GM19043 (cell line): ENCODE results near the gene COL4A1.

ENCODE experiments used
- ATAC-seq: cut with Tn5 transposase; IDR thresholded peaks from one replicate; pipeline ENCODE4 v1.9.1; 2021; ENCODE audit warnings: low read depth; ENCODE audit not compliant: unreplicated experiment

COL4A1 gene

DNA sequence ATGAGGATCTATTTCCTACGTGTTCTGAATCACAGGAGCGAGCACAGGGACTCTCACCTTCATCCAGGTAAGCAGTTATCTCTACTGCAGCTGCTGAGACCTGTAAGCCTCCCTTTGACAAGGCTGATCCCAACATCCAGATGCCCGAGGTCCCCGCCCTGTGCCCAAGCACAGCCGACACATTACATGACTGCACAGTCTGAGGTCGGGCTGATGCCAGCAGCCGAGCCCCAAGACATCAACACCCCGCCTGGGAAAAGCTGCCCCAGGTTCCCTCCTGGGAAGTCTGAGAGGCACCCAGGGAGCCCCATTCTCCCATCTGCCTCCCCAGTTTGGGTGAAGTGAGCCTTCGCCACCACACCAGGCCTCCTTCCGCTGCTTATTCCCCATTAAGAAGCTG is 95.9 kb downstream of the COL4A1 start:
- no peak for ATAC-seq

DNA sequence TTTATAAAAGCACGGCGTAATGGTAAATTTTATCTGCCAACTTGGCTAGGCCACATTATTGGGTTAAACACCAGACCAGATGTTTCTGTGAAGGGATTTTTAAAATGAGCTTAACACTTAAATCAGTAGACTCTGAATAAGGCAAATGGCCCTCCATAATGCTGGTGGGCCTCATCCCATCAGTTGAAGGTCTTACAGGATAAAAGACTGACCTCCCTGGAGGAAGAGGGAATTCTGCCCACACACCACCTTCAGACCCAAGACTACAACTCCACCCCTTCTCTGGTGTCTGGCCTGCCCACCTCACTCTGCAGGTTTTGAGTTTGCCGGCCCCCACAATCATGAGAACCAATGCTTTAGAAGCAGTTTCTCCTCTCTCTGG is 96.4 kb downstream of the COL4A1 start:
- no peak for ATAC-seq

DNA sequence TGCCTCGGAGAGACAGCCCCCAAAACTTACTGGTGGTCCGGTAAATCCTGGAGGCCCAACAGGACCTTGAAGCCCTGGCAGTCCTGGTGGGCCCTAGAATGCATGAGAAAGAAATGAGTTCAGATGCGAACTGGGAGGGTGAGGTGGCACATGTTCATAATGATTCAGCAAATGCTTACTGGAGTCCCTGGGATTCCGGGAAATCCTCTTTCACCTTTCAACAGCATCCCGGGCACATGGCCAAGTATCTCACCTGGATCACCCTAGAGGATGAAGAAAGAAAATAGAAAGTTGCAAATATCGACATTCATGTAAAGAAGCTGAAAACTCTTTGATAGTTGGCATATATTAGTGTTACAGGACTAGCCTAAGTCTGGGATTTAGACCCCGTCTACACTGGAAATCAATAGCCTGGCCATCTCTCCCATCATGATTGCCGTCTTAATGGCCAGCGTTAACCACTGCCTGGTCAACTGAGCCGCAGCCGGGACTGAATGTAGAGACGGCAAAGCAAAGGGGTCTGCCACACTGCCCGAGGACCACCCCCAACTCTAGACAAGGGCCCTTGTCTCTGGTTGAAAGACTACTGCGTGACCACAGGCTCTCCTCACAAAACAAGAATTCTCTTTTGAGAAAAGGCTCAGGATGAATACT is 96.9 kb downstream of the COL4A1 start:
- no peak for ATAC-seq

GRCh38 chr13:110208116-110208515 is 98.8 kb downstream of the COL4A1 start:
- no peak for ATAC-seq

GRCh38 chr13:110206996-110207395 is 100.0 kb downstream of the COL4A1 start:
- no peak for ATAC-seq

DNA sequence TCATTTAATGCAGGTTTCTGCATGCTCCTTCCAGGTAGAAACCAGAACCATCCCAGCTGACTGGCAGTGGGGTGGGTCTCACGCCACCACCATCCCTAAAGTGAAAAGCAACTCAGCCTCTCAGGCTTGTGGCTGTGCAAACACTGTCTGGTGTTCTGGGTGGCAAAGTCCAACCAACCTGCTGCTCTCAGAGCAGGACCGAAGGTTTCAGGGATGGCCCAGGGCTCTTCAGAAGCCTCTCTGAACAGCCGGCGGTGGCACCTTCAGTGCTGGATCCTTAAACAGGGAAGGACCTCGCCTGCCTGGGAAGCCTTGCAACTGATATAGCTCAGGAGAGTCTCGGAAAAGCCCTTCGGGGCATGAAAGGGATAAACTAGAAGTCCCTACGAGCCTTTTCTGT is 100.8 kb downstream of the COL4A1 start:
- no peak for ATAC-seq

- no peak for ATAC-seq
These were observed 105.8 kb downstream of the COL4A1 start for GRCh38 chr13:110201114-110201513.

- ATAC-seq = no peak
These were observed 106.6 kb downstream of the COL4A1 start for GRCh38 chr13:110200276-110200870.

DNA sequence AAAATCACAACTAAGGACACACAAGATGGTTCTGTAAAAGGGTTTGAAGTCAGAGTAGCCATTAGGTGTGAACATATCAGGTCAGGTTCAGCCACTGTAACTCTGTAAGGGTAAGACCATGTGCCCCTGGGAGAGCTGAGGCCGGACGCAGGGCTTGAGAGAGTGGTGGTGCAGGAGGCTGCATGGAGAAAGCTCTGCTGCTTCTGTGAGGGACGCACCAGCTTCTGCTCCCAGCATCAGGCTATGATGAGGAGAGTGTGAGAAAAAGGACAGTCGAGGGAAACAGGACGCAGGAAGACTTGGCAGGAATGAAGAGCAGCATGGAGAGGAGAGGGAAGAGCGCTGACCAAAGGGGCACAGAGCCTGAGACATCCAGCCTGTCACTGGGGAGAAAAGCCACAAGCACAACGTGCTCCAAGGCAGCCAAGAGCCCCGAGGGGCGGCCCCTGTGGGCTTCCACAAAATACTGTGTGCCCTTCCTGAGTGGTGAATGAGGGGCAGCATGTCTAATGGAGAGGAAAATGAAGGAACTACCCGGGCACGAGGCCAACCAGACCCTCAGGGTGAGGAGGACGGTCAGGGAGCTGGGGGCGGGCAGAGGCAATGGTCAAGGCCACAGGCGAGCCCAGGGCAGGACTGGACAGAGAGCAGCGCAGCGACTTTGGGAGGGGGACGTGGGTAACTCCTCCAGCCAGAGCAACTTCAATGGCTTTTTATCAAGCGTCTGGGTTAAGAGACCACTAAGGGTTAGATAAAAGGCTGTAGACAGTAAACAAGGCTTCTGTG is 107.7 kb downstream of the COL4A1 start:
- ATAC-seq = no peak

DNA sequence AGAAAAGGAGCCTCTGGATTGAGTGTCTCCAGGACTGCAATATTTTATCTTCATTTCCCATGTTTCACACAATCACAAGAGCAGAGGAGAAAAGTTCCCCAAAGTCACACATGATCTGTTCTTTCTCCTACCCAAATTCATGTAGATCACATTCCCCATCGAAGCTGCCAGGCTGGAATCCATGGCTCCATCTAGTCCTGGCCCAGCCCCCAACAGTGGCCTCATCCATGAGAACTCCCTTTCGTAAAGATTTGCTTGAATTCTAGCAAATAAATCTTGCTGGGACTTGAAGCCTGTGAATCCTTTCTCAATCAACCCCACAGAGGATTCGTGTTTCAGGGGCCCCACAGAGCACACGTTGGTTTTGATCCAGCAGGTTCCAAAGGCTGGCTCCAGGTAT is 109.5 kb downstream of the COL4A1 start:
- ATAC-seq = no peak

DNA sequence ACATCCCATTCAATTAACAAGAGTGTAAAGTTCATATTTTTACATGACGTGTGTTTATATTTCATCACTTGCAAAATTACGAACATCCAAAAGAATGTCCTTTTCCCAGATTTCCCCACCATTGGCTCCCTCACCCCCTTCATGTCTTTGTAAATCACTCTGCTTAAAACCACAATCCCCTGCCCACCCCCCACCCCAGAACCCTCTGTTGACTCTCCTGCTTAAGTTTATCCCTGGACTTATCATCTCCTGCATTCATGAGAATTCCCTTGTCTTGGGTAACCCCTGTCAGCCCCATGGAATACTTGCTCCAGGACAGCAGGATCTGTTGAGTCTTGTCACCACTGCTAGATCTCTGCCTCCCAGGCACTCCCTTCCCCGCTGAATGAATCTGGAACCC is 109.9 kb downstream of the COL4A1 start:
- ATAC-seq = no peak

DNA sequence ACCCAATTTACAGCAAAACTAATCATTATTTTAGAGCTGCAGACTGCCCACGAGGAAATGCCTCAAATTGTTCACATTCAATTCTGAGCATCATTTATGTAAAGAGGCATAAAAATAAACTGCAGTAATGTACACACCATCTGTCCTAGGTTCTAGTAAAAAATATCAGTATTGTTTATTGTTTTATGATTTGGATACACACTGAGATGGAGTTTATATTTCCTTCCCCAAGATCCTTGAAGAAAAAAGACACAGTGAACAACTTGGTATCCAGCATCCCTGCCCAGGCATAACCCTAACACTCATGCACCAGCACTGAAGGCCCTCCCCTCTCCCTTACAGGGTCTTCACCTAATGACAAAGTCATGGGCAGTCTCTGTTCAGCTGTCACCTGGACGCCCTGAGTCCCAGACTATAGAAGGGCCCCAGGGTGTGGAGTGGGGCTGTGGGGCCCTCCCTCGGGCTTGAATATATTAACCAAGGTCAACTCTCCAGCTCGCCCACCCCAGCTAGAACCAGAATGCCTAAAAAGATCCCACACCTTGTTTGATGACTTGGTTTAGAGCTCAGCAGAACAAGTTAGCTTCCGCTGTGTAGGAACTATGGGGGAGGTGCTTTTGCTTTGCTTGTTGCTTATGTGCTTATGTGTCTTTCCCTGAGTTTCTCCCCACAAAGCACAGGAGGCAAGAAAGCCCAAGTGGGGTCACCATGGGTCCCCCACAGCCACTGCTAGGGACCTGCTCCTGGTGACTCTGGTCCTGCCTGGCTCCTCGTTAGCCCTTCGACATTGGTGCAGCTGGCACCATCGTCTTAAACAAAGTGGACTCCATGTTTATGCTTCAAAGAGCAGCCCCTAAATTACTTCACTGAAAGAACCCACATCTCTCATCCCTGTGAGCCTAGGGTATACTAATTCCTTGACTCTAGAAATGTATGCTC is 111.1 kb downstream of the COL4A1 start:
- no peak for ATAC-seq

DNA sequence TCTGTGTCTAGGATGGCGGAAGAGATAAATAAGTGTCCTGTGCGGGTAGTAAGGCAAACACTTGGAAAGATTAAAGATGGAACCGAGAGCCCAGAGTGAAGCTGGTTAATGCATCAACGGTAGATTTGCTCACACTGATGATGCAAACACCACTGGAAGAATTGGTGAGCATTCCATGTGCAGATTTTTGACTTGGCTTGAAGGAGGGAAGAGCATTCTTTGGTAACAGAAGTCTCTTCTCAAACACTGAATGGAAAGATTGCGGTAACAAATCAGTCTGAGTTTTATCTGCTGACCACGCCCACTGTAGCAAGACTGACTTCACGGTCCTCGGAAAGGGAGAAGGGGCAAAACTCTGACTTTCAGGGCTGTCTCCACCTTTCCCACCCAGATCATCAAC is 112.5 kb downstream of the COL4A1 start:
- no peak for ATAC-seq

DNA sequence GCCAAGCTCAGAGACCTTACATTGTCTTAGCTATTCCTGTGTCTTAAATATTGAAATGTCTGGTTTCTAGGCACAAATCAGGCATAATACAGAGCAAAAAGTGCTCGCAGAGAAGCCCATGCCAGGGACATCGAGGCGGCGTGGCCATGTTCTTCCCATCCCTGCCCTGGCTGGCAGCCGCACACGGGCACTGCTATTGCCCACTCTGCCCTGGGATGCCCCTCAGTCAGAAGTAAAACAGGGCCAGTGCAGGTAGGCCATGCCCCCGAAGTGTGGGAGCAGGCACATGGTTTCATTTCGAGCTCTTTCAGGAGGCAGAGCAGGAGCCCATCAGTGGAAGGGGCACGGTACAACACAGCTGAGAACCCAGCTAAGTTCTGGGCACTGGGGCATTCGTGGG is 113.5 kb downstream of the COL4A1 start:
- no peak for ATAC-seq

DNA sequence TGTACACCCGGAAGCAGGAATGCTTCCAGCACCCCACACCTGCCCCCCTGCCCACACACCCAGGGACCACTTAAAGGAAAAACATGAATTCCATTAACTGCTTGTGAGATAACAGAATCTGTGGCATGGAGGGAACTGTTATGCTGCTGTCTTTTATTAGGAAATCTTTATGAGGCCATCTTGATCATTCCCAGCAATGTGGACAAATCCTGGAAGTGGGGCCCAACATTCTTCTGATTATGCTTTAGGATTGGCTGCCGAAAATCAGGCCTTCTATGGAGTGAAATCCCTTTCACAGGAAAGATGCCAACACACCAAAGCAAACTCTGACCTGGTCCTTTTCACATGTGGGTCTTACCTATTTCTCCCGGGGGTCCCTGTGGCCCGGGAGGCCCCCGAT is 114.5 kb downstream of the COL4A1 start:
- no peak for ATAC-seq

- ATAC-seq = no peak
These were observed 119.3 kb downstream of the COL4A1 start for GRCh38 chr13:110187641-110188161.

DNA sequence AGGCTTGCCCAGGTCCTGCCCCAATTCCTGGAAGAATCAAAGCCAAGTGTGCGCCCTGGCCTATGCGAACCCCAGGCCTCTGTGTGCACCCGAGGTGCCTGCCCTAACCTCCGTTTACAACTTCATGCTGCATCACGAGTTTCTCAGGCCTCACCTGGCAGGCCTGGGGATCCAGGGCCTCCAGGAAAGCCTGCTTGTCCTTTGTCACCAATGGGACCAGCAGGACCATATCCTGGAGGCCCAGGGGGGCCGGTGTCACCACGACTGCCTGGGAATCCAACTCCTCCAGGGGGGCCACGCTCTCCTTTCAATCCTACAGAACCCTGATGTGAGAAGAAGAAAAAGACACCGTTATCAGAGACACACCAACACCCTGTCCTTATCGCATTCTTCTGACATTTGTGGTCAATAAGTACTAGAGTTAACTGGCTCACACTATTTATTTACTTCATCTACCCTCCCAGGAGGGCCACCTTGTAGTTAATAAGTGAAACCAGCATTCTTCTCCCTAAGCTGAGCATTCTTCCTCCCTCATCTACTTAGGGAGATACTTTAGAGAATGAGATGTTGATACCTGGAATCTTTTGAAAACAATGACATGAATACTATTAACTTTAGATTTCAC is 120.6 kb downstream of the COL4A1 start:
- no peak for ATAC-seq

DNA sequence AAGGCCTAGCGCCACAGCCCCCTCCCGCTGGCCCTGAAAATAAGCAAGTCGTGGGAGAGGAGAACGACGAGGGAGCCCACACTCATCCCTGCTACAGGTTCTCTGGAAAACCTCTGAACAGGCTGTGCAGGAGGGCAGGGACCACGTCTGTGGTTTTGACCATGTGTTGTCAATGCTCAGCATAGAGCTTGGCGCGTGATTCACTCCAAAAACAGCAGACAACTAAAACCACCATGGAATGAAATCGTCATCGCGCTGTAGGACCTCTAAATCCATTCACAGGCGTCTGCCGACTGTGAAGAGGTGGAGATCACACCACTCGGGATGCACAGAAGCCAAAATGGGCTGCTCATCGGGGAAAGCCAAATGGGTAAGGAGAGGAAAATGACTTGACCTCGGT is 121.3 kb downstream of the COL4A1 start:
- ATAC-seq = no peak

DNA sequence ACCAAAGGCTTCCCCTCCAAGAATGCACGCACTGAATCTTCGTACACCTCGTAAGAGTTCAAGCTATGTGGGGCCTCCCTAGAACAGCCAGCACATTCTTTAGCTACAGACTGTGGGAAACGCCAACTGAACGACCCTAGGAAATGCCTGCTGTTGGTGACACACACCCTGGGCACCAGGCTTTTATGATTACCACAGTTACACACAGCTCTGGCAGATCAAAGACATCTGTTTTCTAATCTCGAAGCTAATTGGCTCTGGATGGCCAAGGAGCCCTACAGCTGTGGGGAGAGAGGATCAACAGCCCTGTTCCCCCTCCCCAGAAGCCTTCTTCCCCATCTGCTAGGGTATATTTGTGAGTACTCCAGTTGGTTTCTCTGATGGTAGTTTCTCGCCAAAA is 123.0 kb downstream of the COL4A1 start:
- no peak for ATAC-seq

DNA sequence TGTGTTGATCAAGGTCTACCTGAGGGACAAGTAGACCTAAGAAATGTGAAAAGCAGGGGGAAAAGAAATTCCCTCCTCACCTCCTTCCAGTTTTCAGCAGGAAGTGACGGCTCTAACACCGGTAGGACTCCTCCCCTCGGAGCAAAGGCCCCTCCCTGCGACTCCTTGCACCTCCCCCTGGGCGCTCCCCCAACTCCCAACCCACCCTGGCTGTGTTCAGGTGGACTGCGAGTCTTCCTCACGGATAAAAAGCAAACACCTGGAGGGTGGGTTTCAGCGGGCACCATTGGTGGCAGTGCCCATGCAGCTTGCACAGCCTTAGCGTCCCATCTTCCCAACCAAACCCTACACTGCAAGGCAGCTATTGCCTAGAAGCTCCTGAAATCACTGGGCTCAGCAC is 124.5 kb downstream of the COL4A1 start:
- no peak for ATAC-seq
